Heart left ventricle (tissue), 16 donors: Measurements from ENCODE around the gene SLK. TPM values are rescaled to one million over a fixed set of nuclear protein-coding genes. Genes with fewer than 3 reads are reported as not detected.

Experiments
- ATAC-seq, 4 donors: fragments of 200-7000 bp; cut with Tn5 transposase; one replicate each; pipeline ENCODE4 v1.9.1; 2020 to 2022; ENCODE audit warnings: moderate library complexity in 4 of 4, mild to moderate bottlenecking in 3 of 4, moderate number of reproducible peaks in 1 of 4
- DNase-seq, 5 donors: peaks; one replicate each; pipeline ENCODE4 v3.0.0-alpha.2; 2020
- H3K27ac ChIP-seq, 12 donors: fragments of 200-600 bp; sonication (generic) in 4 of 12; one replicate each; pipeline versions ENCODE4 v1.5.0 to v1.8.0; 2016 to 2022; ENCODE audit warnings: mild to moderate bottlenecking in 2 of 12
- H3K27me3 ChIP-seq, 9 donors: fragments of 200-600 bp; sonication (generic) in 2 of 9; one replicate each; pipeline versions ENCODE4 v1.5.1 to v1.8.0; 2016 to 2022; ENCODE audit warnings: mild to moderate bottlenecking in 3 of 9
- H3K36me3 ChIP-seq, 9 donors: fragments of 200-600 bp; sonication (generic) in 2 of 9; one replicate each; pipeline versions ENCODE4 v1.5.0 to v1.8.0; 2018 to 2022; ENCODE audit warnings: mild to moderate bottlenecking in 2 of 9
- H3K4me1 ChIP-seq, 12 donors: fragments of 200-600 bp; sonication (generic) in 4 of 12; one replicate each; pipeline versions ENCODE4 v1.5.0 to v1.8.0; 2016 to 2022; ENCODE audit warnings: mild to moderate bottlenecking in 3 of 12
- H3K4me3 ChIP-seq, 12 donors: fragments of 200-600 bp; sonication (generic) in 4 of 12; one replicate each; pipeline versions ENCODE4 v1.5.0 to v1.8.0; 2017 to 2022; ENCODE audit warnings: mild to moderate bottlenecking in 9 of 12, moderate library complexity in 4 of 12
- H3K9me3 ChIP-seq, 12 donors: fragments of 200-600 bp; sonication (generic) in 4 of 12; one replicate each; pipeline versions ENCODE4 v1.5.0 to v1.8.0; 2016 to 2022; ENCODE audit warnings: mild to moderate bottlenecking in 1 of 12
- POLR2A ChIP-seq, 2 donors: fragments of 450-650 bp; IDR thresholded peaks; one replicate each; pipeline ENCODE4 v1.6.1; 2017; ENCODE audit warnings: antibody characterized with exemption in 2 of 2, mild to moderate bottlenecking in 2 of 2, moderate library complexity in 2 of 2
- WGBS, 4 donors: extraction: QIAGEN DNeasy Blood & Tissue Kit in 2 of 4; methylation state at CpG; one replicate each; pipeline versions ENCODE4 v1.1.5 to v1.1.7; 2013 to 2018; 5-methylcytosine and 5-hydroxymethylcytosine counted together
- intact Hi-C, 10 donors: fragments of 100-400 bp; cut with DNase I; formaldehyde crosslinking; loops; one replicate each; pipeline versions ENCODE4 v1.11.1 to v1.14.2; 2022
- polyA plus RNA-seq, 2 donors: library from polyadenylated mRNA; stranded (reverse); fragments of 200-250 nt; gene quantifications; one replicate each; pipeline ENCODE4 v1.2.3, GENCODE V29; 2013
- total RNA-seq, 9 donors: library from RNA; depleted of rRNA in 2 of 9; stranded (reverse); fragments of >200 nt in 2 of 9; fragmentation: NEBNext Ultra II Directional in 3 of 9; extraction: Animal tissue kit (Norgen Biotek cat#: 25700) in 3 of 9; gene quantifications; one replicate each; pipeline versions ENCODE4 v1.1.0 to v1.2.4, GENCODE V29; 2016 to 2023
- TF ChIP-seq, protein P1 (sequence below), 12 donors: fragments of 200-600 bp; sonication (generic) in 4 of 12; IDR thresholded peaks; one replicate each; pipeline versions ENCODE4 v1.5.0 to v1.8.0; 2018 to 2022; ENCODE audit warnings: antibody characterized with exemption in 12 of 12, mild to moderate bottlenecking in 5 of 12
- donor health status: ischemic (EF 13 %, LVEDD 7.1; RV severe dilation, severe dysfunction).
- donor health status: healthy with polysubstance abuse.
- donor health status: DM: no; HTN: yes; CAD: no.
- donor health status: DM: no; HTN: no; CAD: no.
- donor health status: ischemic (EF 25% LVEDD 6.9; RV normal size, moderate dysfunction).
- donor health status: ischemic (EF 25% LVEDD 5.7; RV mildly dilated, moderate dysfunction).
- donor health status: healthy.
- donor health status: DM: yes; HTN: yes; CAD: no.
- donor health status: ischemic (EF 35%, LVEDD 5.7; RV mildly dilated, moderate dysfunction).
- donor health status: nonischemic (EF 11% LVEDD 7.7; RV severe dilation, severe dysfunction).
- donor health status: DM: yes; HTN: yes; CAD: no.
- donor health status: PGD.
- donor health status: ischemic (EF 29% LVEDD 5.4; RV normal size, mild dysfunction).
- donor health status: nonischemic (EF 23%, LVEDD 6.1; RV moderate dilation, normal function).

The SLK gene
- total and polyA plus RNA-seq, 11 donors: 10.0 to 57.8 (median 45.2) TPM

DNA sequence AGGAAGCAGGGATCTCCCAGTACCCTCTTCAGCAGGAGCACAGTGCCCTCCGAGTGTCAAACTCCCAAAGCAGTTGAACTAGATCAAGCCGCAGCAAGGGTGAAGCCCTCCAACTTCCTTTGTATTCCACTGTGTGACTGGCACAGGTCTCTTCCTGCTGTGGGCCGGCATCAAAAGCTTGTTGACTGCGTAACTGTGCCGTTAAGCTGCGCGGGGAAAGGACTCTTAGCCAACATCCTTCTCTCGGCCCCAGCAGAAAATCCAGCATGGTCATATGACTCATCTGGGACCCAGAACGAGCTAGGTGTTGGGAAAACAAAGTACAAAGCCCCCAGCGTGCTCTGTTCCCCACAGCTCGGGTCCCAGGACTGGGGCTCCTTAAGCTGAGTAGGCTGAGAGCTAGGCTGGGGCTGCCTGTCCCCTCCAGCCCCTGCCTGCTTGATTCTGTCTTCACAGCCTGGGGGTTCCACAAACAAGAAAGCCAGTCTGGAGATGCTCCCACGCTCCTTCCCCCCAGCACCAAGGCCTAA lies 66.5 kb downstream of the SLK start:
- no peak for DNase-seq
- Histone ChIP-seq H3K27ac (no peak overlapping the region), H3K9me3 (no peaks in the 10 kb centered on the region), H3K27me3 (no peaks in the 10 kb centered on the region), H3K4me1 (peaks cover 0 to 24% (median 12%) of the 10 kb centered on the region in 12 donors), H3K36me3 (peaks cover 0 to 36% (median 15%) of the 10 kb centered on the region in 9 donors), H3K4me3 (no peak overlapping the region)
- intact Hi-C loops: loop anchor here in 1 of 10 donors (5.0 kb wide), 1 partner anchor 84 kb away; no protein-coding TSS in a partner anchor
- ATAC-seq: no peak
- TF ChIP-seq, protein P1, sequence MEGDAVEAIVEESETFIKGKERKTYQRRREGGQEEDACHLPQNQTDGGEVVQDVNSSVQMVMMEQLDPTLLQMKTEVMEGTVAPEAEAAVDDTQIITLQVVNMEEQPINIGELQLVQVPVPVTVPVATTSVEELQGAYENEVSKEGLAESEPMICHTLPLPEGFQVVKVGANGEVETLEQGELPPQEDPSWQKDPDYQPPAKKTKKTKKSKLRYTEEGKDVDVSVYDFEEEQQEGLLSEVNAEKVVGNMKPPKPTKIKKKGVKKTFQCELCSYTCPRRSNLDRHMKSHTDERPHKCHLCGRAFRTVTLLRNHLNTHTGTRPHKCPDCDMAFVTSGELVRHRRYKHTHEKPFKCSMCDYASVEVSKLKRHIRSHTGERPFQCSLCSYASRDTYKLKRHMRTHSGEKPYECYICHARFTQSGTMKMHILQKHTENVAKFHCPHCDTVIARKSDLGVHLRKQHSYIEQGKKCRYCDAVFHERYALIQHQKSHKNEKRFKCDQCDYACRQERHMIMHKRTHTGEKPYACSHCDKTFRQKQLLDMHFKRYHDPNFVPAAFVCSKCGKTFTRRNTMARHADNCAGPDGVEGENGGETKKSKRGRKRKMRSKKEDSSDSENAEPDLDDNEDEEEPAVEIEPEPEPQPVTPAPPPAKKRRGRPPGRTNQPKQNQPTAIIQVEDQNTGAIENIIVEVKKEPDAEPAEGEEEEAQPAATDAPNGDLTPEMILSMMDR (IDR thresholded peaks at IDR 0.05): no peak
- TF ChIP-seq POLR2A (IDR thresholded peaks at IDR 0.05): no peak
- 68 to 84% (median 80%) methylated on average over 12 of the region's 12 CpGs for WGBS, 4 donors

DNA sequence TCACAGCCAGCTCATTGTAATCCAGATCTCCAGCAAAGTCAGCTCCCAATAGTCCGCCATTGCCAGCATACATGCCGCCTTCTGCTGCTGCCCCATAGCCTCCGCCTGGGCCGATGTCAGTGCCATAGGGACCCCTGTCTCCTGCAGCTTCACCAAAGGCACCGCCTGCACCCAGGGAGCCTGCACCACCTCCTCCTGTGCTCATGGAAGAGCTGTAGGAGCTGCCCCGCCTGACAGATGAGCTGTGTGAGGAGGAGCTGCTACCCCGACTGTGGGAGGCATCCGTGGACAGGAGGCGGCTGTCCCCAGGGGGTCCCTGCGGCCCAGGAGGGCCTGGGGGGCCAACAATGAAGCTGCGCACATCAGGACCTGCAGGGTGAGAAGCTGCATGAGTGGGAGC lies 67.0 kb downstream of the SLK start:
- Histone ChIP-seq H3K4me1 (peaks cover 0 to 19% (median 8%) of the 10 kb centered on the region in 12 donors), H3K27ac (no peak overlapping the region), H3K4me3 (no peak overlapping the region), H3K27me3 (no peaks in the 10 kb centered on the region), H3K36me3 (peaks cover 0 to 32% (median 15%) of the 10 kb centered on the region in 9 donors), H3K9me3 (no peaks in the 10 kb centered on the region)
- intact Hi-C loops: loop anchor here in 1 of 10 donors (5.0 kb wide), 1 partner anchor 83 kb away; no protein-coding TSS in a partner anchor
- no peak for TF ChIP-seq POLR2A (IDR thresholded peaks at IDR 0.05)
- TF ChIP-seq, protein P1 (IDR thresholded peaks at IDR 0.05): no peak
- ATAC-seq (no peak), DNase-seq (no peak)
- 79 to 85% (median 82%) methylated on average over 9 to 11 of the region's 11 CpGs for WGBS, 4 donors

DNA sequence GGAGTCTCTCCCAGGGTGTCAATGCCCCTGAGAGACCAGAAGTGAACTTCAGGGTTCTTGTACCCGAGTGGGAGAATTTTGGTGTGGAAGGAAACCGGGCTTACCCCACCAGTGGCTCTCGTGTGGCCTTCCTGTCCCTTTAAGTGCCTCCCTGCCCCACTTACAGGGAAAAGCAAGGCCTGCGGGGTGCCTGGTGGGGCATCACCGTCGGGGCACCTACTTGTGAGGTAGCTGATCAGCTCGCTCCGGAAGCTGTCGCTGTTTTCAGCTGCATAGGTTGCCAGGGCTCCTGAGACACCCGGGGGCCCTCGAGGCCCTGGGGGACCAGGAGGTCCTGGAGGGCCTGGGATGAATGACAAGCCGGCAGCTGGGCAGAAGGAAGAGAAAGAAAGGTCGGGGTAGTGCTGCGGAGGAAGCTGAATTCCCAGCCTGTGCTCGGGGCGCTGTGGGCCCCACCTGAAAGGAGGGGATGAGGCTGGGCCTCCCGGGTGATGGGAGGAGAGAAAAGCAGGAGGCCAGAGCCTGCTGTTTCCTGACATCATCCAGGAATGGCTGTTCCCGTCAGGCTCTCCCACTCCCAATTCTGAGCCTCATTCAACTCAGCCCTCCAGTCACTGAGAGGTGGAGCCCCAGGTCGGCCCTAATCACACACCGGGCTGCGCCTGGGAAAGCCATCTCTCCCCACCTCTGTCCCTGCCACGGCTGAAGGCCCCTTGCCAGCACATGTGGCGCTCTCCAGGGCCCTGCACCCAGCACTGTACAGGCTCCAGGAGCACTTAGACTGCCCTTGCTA lies 67.7 kb downstream of the SLK start:
- H3K36me3 ChIP-seq: peaks cover 0 to 26% (median 13%) of the 10 kb centered on the region in 9 donors
- H3K4me1 ChIP-seq: peaks cover 0 to 16% (median 4%) of the 10 kb centered on the region in 12 donors
- no peak overlapping the region for H3K27ac ChIP-seq
- H3K27me3 ChIP-seq: no peaks in the 10 kb centered on the region
- H3K4me3 ChIP-seq: no peak overlapping the region
- DNase-seq (peak in 1 of 5 donors; percentile 21), ATAC-seq (peak in 2 of 4 donors; percentile 11 to 26)
- 61 to 79% (median 66%) methylated on average over 18 to 23 of the region's 23 CpGs for WGBS, 4 donors
- no peaks in the 10 kb centered on the region for H3K9me3 ChIP-seq
- intact Hi-C loops: loop anchor here in 2 of 10 donors (5.0 kb wide), 2 partner anchors 83 to 328 kb away; no protein-coding TSS in a partner anchor
- TF ChIP-seq POLR2A (IDR thresholded peaks at IDR 0.05): no peak
- TF ChIP-seq, protein P1 (IDR thresholded peaks at IDR 0.05): no peak
